T-helper 1 cell treated with Interleukin-12 subunit alpha and Interleukin-12 subunit beta and Interleukin-4 antibody, amounts not matched to agents 30 ng/mL and 1 ng/mL, for 36 hours (primary cell): ENCODE results near the gene EDIL3. TPM values are rescaled to one million over a fixed set of nuclear protein-coding genes. Genes with fewer than 3 reads are reported as not detected.

Source experiments
- intact Hi-C: fragments of 100-400 bp; cut with micrococcal nuclease; formaldehyde crosslinking; loops from one replicate; pipeline ENCODE4 v1.15.1; 2024
- total RNA-seq: library from RNA; stranded (reverse); gene quantifications from 2 replicates; pipeline ENCODE4 v1.2.3, GENCODE V29; 2022

EDIL3 gene, protein sequence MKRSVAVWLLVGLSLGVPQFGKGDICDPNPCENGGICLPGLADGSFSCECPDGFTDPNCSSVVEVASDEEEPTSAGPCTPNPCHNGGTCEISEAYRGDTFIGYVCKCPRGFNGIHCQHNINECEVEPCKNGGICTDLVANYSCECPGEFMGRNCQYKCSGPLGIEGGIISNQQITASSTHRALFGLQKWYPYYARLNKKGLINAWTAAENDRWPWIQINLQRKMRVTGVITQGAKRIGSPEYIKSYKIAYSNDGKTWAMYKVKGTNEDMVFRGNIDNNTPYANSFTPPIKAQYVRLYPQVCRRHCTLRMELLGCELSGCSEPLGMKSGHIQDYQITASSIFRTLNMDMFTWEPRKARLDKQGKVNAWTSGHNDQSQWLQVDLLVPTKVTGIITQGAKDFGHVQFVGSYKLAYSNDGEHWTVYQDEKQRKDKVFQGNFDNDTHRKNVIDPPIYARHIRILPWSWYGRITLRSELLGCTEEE
- total RNA-seq: not detected in 2 replicates

DNA sequence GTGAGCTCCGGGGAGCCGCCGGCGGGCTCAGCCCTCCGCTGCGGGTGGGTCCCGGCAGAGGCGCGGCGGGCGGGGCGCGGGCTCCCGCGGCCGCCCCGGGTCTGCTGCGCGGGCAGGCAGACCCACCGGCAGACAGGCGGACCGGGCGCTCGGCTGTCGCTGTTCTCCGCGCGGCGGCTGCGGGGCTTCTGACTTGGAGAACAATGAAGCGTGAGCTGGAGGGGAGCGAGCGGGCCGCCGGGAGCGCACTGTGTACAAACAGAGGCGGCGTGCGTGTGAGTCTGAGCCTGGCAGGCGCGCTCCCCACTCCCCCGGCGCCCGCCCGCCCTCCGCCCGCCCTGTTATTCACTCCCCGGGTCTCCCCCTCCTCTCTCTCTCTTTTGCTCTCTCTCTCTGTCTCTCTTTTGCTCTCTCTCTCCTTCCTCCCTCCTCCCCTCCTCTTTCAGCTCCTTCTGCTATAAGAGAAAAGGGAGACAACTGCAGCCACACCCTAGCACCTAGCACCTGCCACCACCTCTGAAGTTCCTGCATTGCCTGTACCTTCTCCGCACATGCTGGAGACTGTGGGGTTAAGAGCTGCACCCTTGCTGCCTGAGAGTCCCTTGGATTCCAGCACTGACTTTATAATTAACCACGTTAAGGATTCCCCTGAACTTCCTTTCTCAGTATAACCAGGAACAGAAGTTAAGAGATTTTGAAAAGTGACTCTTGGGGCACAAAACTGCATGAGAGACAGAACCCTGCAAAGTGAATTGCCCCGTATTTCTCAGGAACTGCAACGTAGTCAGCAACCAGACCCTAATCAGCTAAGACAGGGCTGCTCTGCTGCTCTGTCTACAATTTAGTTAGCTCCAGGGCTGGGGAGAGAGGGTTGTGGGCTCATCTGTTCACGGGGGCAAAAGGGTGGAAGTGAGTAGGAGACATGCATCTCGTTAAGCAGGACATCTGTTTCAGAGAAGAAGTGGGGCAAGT lies at the start of gene EDIL3:
Gene EDIL3, minus strand, starts transcription at position 277 of the 972 bp plus-strand sequence. CDS start 506 bp downstream, outside the sequence.
- intact Hi-C loops: loop anchor here (10.0 kb wide), 1 partner anchor 670 kb away; no protein-coding TSS in a partner anchor

DNA sequence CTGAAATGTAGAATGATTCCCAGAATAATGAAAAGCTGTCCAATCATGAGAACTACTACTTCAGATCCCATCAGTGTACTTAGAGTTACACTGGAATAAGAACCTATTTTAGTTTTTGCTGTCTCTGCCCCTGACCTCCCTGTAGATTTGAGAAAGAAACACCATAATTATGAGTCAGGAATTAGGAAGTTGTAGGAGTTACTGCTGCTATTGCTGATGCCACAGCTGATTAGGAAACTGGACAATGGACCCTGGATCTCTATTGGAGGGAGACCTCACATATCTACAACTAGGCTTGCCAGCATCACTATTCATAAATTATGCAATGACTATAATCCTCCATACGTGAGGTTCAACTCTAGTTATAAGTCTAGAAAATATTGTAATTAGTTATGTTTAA lies 48.8 kb upstream of the EDIL3 start:
- intact Hi-C loops: no loop called here

DNA sequence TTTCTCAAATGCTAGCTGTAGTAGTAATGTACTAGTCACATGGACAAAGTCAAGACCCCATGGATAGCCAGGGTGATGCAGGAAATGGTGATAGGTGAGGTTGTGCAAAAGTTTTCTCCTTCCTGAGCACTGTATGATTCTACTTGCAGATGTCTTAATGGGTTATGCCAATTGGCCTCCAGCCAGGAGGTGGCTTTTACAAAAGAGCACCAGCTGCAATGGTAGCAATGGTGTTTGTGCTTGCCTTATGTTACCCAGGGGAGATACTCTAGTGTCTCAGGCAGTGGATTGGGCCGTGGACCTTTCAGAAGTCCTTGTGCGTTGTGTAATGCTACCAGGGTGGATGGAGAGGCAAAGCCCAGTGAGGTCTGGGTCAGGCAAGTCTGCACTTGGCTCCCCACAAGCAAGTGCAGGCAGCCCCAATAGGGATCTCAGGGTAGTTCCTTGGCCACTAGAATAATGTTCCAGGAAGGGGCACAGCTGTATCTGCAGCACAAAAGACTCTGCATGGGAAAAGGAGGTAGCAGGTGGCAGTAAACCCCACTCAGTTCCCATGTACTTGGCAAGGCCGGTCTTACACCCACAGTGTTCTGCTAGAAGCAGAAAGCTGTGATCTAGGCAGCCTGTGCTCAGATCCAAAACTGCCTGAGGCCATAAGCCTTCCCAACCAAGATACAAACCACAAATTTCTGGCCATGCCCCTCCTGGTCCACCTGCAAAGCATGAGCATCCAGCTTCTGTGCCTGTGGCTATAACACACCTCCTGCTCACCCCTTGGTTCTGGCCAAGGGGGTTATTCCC lies 46.4 kb upstream of the EDIL3 start:
- intact Hi-C loops: no loop called here

GRCh38 chr5:84430079-84430478 lies 45.4 kb upstream of the EDIL3 start:
- intact Hi-C loops: no loop called here

GRCh38 chr5:84425365-84425881 lies 40.7 kb upstream of the EDIL3 start:
- intact Hi-C loops: no loop called here

GRCh38 chr5:84419742-84420141 lies 35.1 kb upstream of the EDIL3 start:
- intact Hi-C loops: no loop called here

DNA sequence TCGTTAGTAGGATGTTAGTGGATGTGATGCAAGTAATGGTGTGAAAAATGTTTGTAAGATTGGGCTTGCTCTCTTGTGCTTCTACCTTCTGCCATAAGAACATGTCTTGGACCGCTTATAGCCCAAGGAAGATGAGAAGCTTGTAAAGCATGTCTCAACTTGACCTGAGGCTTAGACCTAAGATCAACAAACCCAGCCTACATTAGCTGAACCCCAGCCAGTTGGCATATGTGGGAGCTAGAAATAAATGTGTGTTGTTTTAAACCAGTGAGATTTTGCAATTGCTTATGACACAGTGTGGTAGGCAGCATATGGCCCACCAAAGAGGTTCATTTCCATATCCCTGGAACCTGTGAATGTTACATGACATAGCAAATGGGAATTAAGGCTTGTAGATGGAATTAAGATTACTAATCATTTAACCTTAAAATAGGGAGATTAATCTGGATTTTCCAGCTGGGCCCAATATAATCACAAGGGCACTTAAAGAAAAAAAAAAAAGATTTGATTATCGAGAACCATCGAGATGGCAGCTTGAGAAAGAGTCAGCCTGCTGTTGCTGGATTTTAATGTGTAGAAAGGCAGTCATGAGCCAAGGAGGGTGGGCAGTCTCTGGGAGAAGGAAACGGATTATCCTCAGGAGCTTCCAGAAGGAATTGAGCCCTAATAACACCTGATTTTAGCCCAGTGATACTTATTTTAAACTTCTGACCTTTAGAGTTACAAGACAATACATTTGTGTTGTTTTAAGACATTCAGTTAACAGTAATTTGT lies 27.3 kb upstream of the EDIL3 start:
- intact Hi-C loops: no loop called here

- intact Hi-C loops: no loop called here
Measured at GRCh38 chr5:84406111-84406510, 21.4 kb upstream of the EDIL3 start.

DNA sequence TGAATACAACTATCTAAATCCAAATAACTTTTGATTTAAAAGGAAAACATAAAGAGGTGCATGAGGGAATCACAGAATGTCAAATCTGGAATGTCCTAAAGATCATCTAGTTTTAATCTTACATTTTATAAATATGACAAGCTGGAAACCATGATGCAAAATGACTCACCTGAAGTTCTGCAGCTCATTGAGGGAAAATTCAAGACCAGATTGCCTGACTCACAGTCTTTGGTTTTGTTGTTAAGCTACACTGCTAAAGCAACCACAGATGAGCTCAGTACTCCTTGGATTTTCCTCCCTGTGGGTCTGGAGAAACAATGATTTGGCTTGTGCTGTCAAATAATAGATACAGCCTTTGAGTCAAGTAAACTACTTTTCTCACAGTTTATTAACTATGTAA lies 19.1 kb upstream of the EDIL3 start:
- intact Hi-C loops: no loop called here

GRCh38 chr5:84397385-84397784 lies 12.7 kb upstream of the EDIL3 start:
- intact Hi-C loops: no loop called here

GRCh38 chr5:84393969-84394368 lies 9.3 kb upstream of the EDIL3 start:
- intact Hi-C loops: no loop called here

DNA sequence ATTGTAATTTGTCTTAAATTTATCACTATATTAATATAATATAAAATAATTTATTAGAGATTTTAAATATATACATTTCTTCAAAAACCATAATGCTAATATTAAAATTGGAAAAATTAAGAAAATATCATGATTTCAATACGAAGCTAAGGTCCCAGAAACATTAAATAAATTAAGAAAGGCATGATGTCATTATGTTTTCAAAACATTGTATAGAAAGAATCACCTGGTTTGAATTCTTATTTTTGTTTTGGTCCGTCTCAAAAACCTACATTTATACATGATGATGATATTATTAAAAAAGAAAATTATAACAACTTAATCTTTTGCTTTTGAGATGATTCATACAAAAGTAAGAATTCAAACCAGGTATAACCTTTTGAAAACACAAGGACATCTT lies 8.2 kb upstream of the EDIL3 start:
- intact Hi-C loops: no loop called here

GRCh38 chr5:84385705-84386104 lies 1.0 kb upstream of the EDIL3 start:
- intact Hi-C loops: loop anchor here (10.0 kb wide), 1 partner anchor 671 kb away; no protein-coding TSS in a partner anchor

DNA sequence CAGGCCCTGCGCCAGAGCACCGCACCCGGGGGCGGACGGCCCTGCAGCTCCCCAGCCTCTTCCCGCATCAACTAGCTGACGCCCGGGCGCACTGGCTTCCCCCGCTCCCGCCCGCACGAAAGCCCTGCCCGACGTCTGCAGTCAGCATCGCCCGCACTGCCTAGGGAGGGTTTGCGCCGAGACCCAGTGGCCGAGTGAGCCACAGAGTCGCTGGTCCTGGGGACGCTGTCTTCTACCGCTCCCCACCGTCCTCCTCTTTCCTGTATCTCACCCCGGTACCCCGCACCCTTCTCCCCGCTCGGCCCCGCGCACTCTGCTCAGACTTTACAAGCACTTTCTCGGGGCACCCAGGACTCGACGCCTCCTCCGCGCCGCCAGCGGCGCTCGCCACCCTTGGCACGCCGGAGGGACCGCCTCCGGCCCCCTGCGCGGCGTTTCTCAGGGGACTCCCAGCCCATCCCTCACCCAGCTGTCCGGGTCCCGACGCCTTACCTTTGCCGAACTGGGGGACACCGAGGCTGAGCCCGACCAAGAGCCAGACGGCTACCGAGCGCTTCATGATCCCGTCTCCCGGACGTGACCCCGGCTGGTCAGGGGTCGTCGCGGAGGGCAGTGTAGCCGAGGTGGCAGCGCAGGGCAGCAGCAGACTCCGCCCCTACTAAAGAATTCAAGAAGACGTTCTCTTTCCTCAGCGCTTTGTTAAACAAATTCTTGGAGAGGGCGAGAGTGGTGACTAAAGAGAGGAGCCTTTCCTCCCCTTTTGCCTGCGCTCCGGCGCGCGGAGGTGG lies 670 bp downstream of the EDIL3 start:
- intact Hi-C loops: loop anchor here (10.0 kb wide), 1 partner anchor 669 kb away; no protein-coding TSS in a partner anchor

DNA sequence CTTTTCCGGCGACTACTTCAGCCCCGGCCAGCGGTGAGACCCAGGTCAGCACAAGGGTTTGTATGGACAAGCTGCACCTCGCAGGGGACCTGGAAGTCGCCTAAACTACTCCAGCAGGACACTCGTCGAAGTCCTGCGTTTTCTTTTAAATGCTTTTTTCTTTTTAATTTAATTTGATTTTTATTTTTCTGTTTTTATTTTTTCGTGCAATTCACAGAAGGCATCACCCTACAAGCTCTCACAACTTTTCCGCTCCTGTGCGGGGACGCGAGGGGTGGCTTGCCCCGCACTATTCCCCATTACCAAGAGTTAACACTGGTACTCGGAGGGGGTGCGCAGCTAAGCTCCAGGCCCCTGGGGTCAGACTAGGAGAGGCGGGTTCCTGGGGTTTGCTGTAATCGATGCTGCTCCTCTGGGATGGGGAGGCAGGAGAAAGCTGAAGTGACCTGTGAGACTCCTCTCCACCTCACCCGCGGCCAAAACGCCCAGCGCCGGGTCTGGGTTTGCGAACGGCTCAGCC lies 1.3 kb downstream of the EDIL3 start:
- intact Hi-C loops: loop anchor here (10.0 kb wide), 1 partner anchor 669 kb away; no protein-coding TSS in a partner anchor

DNA sequence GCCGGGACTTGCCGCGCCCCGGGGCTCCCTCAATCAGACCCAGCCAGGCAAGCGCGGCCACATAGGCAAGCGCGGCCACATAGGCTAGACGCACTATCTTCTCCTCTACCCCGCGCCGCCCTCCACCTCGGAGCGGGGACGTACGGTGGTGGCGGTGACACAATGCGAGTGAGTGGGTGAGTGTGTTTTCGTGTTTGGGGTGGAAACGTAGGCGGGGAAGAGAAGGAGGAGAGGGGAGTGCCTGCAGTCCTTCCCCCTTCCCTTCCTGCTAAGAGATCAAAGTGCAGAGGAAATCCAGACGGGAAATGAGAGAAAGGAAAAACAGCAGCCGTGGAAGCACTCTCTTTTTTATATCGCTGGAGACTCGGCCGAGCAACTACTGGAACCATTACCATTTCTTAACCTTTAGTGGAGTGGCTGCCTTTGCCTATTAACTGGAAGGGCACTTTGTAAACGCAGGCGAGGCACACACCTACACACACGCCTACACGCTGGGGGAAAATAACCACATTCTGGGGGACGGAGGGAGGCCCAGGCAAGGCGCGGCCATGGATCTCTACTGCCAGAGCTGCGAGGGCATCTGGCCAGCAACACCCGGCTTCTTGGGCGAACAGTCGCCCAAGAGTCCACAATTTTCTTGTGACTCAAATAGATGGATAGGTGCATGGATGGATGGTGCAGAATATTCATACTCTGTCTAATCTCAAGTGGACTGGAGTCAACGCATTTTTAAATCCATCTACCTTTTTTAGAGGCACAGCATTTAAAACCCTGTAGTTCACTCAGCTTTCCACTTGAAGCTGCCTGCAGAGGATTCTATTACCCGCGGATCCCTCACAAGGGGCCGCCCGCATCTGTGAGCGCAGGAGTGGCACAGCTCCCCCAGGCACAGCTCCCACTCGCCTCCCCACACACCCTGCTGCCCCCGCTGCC lies 2.1 kb downstream of the EDIL3 start:
- intact Hi-C loops: loop anchor here (10.0 kb wide), 1 partner anchor 668 kb away; no protein-coding TSS in a partner anchor
